Measurements from ENCODE around the gene MUC3A.

GRCh38 chr7:100957832-100958421, 8.6 kb downstream of the MUC3A start:
- no peak for TF ChIP-seq CTCF (IDR thresholded peaks at IDR 0.05)
- TF ChIP-seq POLR2A (IDR thresholded peaks at IDR 0.05) = no peak

Data from right lobe of liver (tissue), 4 donors.